GM23338 (cell line): ENCODE results near the gene ACOXL. TPM values are rescaled to one million over a fixed set of nuclear protein-coding genes. Genes with fewer than 3 reads are reported as not detected.

Experiments used
- ATAC-seq: fragments of 200-7000 bp; cut with Tn5 transposase; 3 replicates; pipeline ENCODE4 v1.9.1; 2020
- DNase-seq: peaks from one replicate; pipeline ENCODE4 v3.0.0-alpha.2; 2015; ENCODE audit warnings: low spot score
- H2AFZ ChIP-seq: fragments of 200-600 bp; sonication (generic); 2 replicates; pipeline ENCODE4 v1.8.0; 2016; ENCODE audit warnings: antibody characterized with exemption, mild to moderate bottlenecking, moderate library complexity
- H3F3A ChIP-seq: fragments of 200-600 bp; sonication (generic); replicated peaks from 2 replicates; pipeline ENCODE4 v1.8.0; 2017; ENCODE audit warnings: antibody characterized with exemption, mixed run types, low read depth
- H3K27ac ChIP-seq: fragments of 200-600 bp; sonication (generic); 2 replicates; pipeline ENCODE4 v1.6.1; 2016; ENCODE audit warnings: low read depth
- H3K27me3 ChIP-seq: fragments of 200-600 bp; sonication (generic); 2 replicates; pipeline ENCODE4 v1.8.0; 2016; ENCODE audit warnings: mild to moderate bottlenecking, mixed run types, moderate library complexity; ENCODE audit not compliant: insufficient read depth
- H3K36me3 ChIP-seq: fragments of 200-600 bp; sonication (generic); 2 replicates; pipeline ENCODE4 v1.8.0; 2016; ENCODE audit warnings: mild to moderate bottlenecking; ENCODE audit not compliant: insufficient read depth
- H3K4me1 ChIP-seq: fragments of 200-600 bp; sonication (generic); 2 replicates; pipeline ENCODE4 v1.8.0; 2016; ENCODE audit warnings: mild to moderate bottlenecking, moderate library complexity; ENCODE audit not compliant: insufficient read depth
- H3K4me2 ChIP-seq: fragments of 200-600 bp; sonication (generic); 2 replicates; pipeline ENCODE4 v1.7.1; 2017; ENCODE audit warnings: mixed run types
- H3K4me3 ChIP-seq: fragments of 200-600 bp; sonication (generic); 2 replicates; pipeline ENCODE4 v1.6.1; 2016; ENCODE audit warnings: mixed run types
- H3K79me2 ChIP-seq: fragments of 200-600 bp; sonication (generic); replicated peaks from 2 replicates; pipeline ENCODE4 v1.8.0; 2017; ENCODE audit warnings: mild to moderate bottlenecking; ENCODE audit not compliant: insufficient read depth
- H3K9me2 ChIP-seq: fragments of 200-600 bp; sonication (generic); 2 replicates; pipeline ENCODE4 v1.8.0; 2017; ENCODE audit not compliant: insufficient read depth
- H4K20me1 ChIP-seq: fragments of 200-600 bp; sonication (generic); replicated peaks from 2 replicates; pipeline ENCODE4 v1.8.0; 2017; ENCODE audit warnings: mild to moderate bottlenecking; ENCODE audit not compliant: insufficient read depth
- H3K27ac Mint-ChIP-seq: 2 replicates; pipeline ENCODE4 v1.8.0; 2020; ENCODE audit warnings: inconsistent platforms, mild to moderate bottlenecking, moderate library complexity, mixed read lengths
- H3K27me3 Mint-ChIP-seq: 3 replicates; pipeline ENCODE4 v1.8.0; 2022; ENCODE audit warnings: low read depth, mild to moderate bottlenecking, moderate library complexity, mixed read lengths, inconsistent platforms; ENCODE audit not compliant: insufficient read depth, poor library complexity
- H3K36me3 Mint-ChIP-seq: 3 replicates; pipeline ENCODE4 v1.8.0; 2021; ENCODE audit warnings: low read depth, mild to moderate bottlenecking, inconsistent platforms, moderate library complexity, mixed read lengths
- H3K4me1 Mint-ChIP-seq: 3 replicates; pipeline ENCODE4 v1.8.0; 2020; ENCODE audit warnings: mild to moderate bottlenecking, inconsistent platforms, mixed read lengths
- H3K4me3 Mint-ChIP-seq: 3 replicates; pipeline ENCODE4 v1.8.0; 2021; ENCODE audit warnings: moderate library complexity, mild to moderate bottlenecking, inconsistent platforms, mixed read lengths
- H3K9me3 Mint-ChIP-seq: 3 replicates; pipeline ENCODE4 v1.8.0; 2020; ENCODE audit warnings: moderate library complexity, mild to moderate bottlenecking, inconsistent platforms, mixed read lengths
- EZH2 ChIP-seq: fragments of 200-600 bp; sonication (generic); IDR thresholded peaks from one replicate; pipeline ENCODE4 v1.8.0; 2017; ENCODE audit warnings: antibody characterized with exemption, mild to moderate bottlenecking, low read depth; ENCODE audit not compliant: unreplicated experiment
- EZH2phosphoT487 ChIP-seq: fragments of 200-600 bp; sonication (generic); IDR thresholded peaks from one replicate; pipeline ENCODE4 v1.8.1; 2018; ENCODE audit warnings: antibody characterized with exemption; ENCODE audit not compliant: unreplicated experiment
- JUNB ChIP-seq: IDR thresholded peaks from one replicate; pipeline ENCODE4 v1.6.1; 2016; ENCODE audit warnings: antibody characterized with exemption; ENCODE audit not compliant: unreplicated experiment
- NANOG ChIP-seq: IDR thresholded peaks from 2 replicates; pipeline ENCODE4 v1.6.1; 2016; ENCODE audit warnings: antibody characterized with exemption, borderline replicate concordance
- STAT1 ChIP-seq: IDR thresholded peaks from one replicate; pipeline ENCODE4 v1.6.1; 2016; ENCODE audit warnings: antibody characterized with exemption; ENCODE audit not compliant: unreplicated experiment
- ZNF114 ChIP-seq: fragments of 250-450 bp; sonication (Bioruptor Pico); IDR thresholded peaks from 2 replicates; pipeline ENCODE4 v1.5.0; 2020; ENCODE audit warnings: mild to moderate bottlenecking, moderate library complexity
- ZNF331 ChIP-seq: fragments of 250-450 bp; sonication (Bioruptor Pico); IDR thresholded peaks from 2 replicates; pipeline ENCODE4 v1.5.0; 2020; ENCODE audit warnings: low read depth, mild to moderate bottlenecking, moderate library complexity
- polyA plus RNA-seq: library from polyadenylated mRNA; unstranded; fragments of >200 nt; fragmentation: Nextera tagmentation; extraction: Ambion mirVana; gene quantifications from 2 replicates; pipeline ENCODE4 v1.2.1, GENCODE V29; 2016
- total RNA-seq: library from RNA; depleted of rRNA; stranded (reverse); fragments of >200 nt; shearing (Covaris generic); gene quantifications from 2 replicates; pipeline ENCODE4 v1.2.3, GENCODE V29; 2014
- TF ChIP-seq, protein P1 (sequence below): IDR thresholded peaks from one replicate; pipeline ENCODE4 v1.6.1; 2018; ENCODE audit warnings: antibody characterized with exemption; ENCODE audit not compliant: unreplicated experiment
- TF ChIP-seq, protein P2 (sequence below): fragments of 250-450 bp; sonication (Bioruptor Pico); IDR thresholded peaks from 2 replicates; pipeline ENCODE4 v1.5.0; 2020; ENCODE audit warnings: mild to moderate bottlenecking, moderate library complexity

Gene ACOXL
- total and polyA plus RNA-seq, 2 experiments from 2014 or later, result 9.0 to 14.7 TPM

DNA sequence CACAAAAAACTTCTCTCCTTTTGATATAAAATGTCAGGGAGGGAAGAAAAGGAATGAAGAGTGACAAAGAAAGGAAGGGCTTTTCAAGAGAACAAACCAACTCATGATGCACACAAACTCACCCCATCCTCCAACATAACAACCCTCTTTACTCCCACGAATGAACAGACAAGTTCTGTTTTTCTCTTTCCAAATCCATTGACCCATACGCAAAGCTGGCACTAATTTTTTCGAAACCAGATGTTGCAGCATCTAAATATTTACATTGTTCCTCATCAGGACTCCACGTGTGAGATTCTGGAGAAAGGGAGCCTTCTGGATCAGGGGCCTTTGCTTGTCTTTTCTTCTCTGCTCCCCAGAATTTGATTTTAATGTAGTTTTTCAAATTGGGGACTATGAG, 245.0 kb downstream of the ACOXL start:
- H3K4me1 Mint-ChIP-seq, result peaks cover 15% of the 10 kb centered on the region
- DNase-seq (no peak), ATAC-seq (no peak)
- Histone ChIP-seq H3K27ac (no peak overlapping the region), H3F3A (no peaks in the 10 kb centered on the region), H3K36me3 (no peaks in the 10 kb centered on the region), H3K79me2 (no peaks in the 10 kb centered on the region), H3K27me3 (no peaks in the 10 kb centered on the region), H2AFZ (no peak overlapping the region), H3K9me2 (no peaks in the 10 kb centered on the region), H3K4me3 (no peak overlapping the region), H4K20me1 (no peaks in the 10 kb centered on the region), H3K4me2 (no peak overlapping the region), H3K4me1 (peaks cover 6% of the 10 kb centered on the region)
- no peak overlapping the region for H3K4me3 Mint-ChIP-seq
- H3K27me3 Mint-ChIP-seq, result peaks cover 8% of the 10 kb centered on the region
- peaks cover 6% of the 10 kb centered on the region; the same call in 2 of the 3 replicates for H3K9me3 Mint-ChIP-seq
- H3K36me3 Mint-ChIP-seq, result peaks cover 9% of the 10 kb centered on the region; the same call in 2 of the 3 replicates
- no peak overlapping the region for H3K27ac Mint-ChIP-seq
- TF ChIP-seq ZNF114 (no peak), STAT1 (no peak), EZH2phosphoT487 (no peak), JUNB (no peak), ZNF331 (CRISPR knock-in tag) (no peak), NANOG (no peak), EZH2 (no peak)
- TF ChIP-seq, protein P1, sequence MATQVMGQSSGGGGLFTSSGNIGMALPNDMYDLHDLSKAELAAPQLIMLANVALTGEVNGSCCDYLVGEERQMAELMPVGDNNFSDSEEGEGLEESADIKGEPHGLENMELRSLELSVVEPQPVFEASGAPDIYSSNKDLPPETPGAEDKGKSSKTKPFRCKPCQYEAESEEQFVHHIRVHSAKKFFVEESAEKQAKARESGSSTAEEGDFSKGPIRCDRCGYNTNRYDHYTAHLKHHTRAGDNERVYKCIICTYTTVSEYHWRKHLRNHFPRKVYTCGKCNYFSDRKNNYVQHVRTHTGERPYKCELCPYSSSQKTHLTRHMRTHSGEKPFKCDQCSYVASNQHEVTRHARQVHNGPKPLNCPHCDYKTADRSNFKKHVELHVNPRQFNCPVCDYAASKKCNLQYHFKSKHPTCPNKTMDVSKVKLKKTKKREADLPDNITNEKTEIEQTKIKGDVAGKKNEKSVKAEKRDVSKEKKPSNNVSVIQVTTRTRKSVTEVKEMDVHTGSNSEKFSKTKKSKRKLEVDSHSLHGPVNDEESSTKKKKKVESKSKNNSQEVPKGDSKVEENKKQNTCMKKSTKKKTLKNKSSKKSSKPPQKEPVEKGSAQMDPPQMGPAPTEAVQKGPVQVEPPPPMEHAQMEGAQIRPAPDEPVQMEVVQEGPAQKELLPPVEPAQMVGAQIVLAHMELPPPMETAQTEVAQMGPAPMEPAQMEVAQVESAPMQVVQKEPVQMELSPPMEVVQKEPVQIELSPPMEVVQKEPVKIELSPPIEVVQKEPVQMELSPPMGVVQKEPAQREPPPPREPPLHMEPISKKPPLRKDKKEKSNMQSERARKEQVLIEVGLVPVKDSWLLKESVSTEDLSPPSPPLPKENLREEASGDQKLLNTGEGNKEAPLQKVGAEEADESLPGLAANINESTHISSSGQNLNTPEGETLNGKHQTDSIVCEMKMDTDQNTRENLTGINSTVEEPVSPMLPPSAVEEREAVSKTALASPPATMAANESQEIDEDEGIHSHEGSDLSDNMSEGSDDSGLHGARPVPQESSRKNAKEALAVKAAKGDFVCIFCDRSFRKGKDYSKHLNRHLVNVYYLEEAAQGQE, result no peak
- TF ChIP-seq, protein P2, sequence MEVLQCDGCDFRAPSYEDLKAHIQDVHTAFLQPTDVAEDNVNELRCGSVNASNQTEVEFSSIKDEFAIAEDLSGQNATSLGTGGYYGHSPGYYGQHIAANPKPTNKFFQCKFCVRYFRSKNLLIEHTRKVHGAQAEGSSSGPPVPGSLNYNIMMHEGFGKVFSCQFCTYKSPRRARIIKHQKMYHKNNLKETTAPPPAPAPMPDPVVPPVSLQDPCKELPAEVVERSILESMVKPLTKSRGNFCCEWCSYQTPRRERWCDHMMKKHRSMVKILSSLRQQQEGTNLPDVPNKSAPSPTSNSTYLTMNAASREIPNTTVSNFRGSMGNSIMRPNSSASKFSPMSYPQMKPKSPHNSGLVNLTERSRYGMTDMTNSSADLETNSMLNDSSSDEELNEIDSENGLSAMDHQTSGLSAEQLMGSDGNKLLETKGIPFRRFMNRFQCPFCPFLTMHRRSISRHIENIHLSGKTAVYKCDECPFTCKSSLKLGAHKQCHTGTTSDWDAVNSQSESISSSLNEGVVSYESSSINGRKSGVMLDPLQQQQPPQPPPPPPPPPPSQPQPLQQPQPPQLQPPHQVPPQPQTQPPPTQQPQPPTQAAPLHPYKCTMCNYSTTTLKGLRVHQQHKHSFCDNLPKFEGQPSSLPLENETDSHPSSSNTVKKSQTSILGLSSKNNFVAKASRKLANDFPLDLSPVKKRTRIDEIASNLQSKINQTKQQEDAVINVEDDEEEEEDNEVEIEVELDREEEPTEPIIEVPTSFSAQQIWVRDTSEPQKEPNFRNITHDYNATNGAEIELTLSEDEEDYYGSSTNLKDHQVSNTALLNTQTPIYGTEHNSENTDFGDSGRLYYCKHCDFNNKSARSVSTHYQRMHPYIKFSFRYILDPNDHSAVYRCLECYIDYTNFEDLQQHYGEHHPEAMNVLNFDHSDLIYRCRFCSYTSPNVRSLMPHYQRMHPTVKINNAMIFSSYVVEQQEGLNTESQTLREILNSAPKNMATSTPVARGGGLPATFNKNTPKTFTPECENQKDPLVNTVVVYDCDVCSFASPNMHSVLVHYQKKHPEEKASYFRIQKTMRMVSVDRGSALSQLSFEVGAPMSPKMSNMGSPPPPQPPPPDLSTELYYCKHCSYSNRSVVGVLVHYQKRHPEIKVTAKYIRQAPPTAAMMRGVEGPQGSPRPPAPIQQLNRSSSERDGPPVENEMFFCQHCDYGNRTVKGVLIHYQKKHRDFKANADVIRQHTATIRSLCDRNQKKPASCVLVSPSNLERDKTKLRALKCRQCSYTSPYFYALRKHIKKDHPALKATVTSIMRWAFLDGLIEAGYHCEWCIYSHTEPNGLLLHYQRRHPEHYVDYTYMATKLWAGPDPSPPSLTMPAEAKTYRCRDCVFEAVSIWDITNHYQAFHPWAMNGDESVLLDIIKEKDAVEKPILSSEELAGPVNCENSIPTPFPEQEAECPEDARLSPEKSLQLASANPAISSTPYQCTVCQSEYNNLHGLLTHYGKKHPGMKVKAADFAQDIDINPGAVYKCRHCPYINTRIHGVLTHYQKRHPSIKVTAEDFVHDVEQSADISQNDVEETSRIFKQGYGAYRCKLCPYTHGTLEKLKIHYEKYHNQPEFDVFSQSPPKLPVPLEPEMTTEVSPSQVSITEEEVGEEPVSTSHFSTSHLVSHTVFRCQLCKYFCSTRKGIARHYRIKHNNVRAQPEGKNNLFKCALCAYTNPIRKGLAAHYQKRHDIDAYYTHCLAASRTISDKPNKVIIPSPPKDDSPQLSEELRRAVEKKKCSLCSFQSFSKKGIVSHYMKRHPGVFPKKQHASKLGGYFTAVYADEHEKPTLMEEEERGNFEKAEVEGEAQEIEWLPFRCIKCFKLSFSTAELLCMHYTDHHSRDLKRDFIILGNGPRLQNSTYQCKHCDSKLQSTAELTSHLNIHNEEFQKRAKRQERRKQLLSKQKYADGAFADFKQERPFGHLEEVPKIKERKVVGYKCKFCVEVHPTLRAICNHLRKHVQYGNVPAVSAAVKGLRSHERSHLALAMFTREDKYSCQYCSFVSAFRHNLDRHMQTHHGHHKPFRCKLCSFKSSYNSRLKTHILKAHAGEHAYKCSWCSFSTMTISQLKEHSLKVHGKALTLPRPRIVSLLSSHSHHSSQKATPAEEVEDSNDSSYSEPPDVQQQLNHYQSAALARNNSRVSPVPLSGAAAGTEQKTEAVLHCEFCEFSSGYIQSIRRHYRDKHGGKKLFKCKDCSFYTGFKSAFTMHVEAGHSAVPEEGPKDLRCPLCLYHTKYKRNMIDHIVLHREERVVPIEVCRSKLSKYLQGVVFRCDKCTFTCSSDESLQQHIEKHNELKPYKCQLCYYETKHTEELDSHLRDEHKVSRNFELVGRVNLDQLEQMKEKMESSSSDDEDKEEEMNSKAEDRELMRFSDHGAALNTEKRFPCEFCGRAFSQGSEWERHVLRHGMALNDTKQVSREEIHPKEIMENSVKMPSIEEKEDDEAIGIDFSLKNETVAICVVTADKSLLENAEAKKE (CRISPR knock-in tag), result no peak
